ENCODE data around the gene FCGBP. TPM values are rescaled to one million over a fixed set of nuclear protein-coding genes. Genes with fewer than 3 reads are reported as not detected.

The FCGBP gene
- polyA plus RNA-seq, 1 experiment: 0.01 TPM

GRCh38 chr19:39936020-39936419, 1.6 kb upstream of the FCGBP start:
- H3K4me3 ChIP-seq (ENCODE audit: low read depth, low read length): no peak overlapping the region
- no peaks in the 10 kb centered on the region for H3K27me3 ChIP-seq (ENCODE audit: control insufficient read depth, insufficient read depth, low read length)
- ChIA-PET CTCF (no interaction called here), POLR2A (no interaction called here)
- DNase-seq (ENCODE audit: low read depth): no peak
- no peaks in the 10 kb centered on the region for H3K36me3 ChIP-seq (ENCODE audit: control insufficient read depth, insufficient read depth, low read length)
- TF ChIP-seq CTCF (IDR thresholded peaks at IDR 0.05; ENCODE audit: insufficient read depth, low read depth, low read length): no peak

- Histone ChIP-seq H3K4me3 (ENCODE audit: low read depth, low read length) (no peak overlapping the region), H3K36me3 (ENCODE audit: control insufficient read depth, insufficient read depth, low read length) (no peaks in the 10 kb centered on the region), H3K27me3 (ENCODE audit: control insufficient read depth, insufficient read depth, low read length) (no peaks in the 10 kb centered on the region)
- DNase-seq (ENCODE audit: low read depth): no peak
- TF ChIP-seq CTCF (IDR thresholded peaks at IDR 0.05; ENCODE audit: insufficient read depth, low read depth, low read length): no peak
- CTCF ChIA-PET: no interaction called here
- POLR2A ChIA-PET: no interaction called here
Measured at GRCh38 chr19:39935364-39935661, 879 bp upstream of the FCGBP start.

- Histone ChIP-seq H3K4me3 (ENCODE audit: low read depth, low read length) (no peak overlapping the region), H3K27me3 (ENCODE audit: control insufficient read depth, insufficient read depth, low read length) (no peaks in the 10 kb centered on the region), H3K36me3 (ENCODE audit: control insufficient read depth, insufficient read depth, low read length) (no peaks in the 10 kb centered on the region)
- DNase-seq (ENCODE audit: low read depth): no peak
- TF ChIP-seq CTCF (IDR thresholded peaks at IDR 0.05; ENCODE audit: insufficient read depth, low read depth, low read length): no peak
- POLR2A ChIA-PET: no interaction called here
- CTCF ChIA-PET: no interaction called here
Measured at GRCh38 chr19:39929750-39930149, 4.7 kb downstream of the FCGBP start.

- Histone ChIP-seq H3K4me3 (ENCODE audit: low read depth, low read length) (no peak overlapping the region), H3K36me3 (ENCODE audit: control insufficient read depth, insufficient read depth, low read length) (no peaks in the 10 kb centered on the region), H3K27me3 (ENCODE audit: control insufficient read depth, insufficient read depth, low read length) (no peaks in the 10 kb centered on the region)
- POLR2A ChIA-PET: no interaction called here
- CTCF ChIA-PET: no interaction called here
- no peak for TF ChIP-seq CTCF (IDR thresholded peaks at IDR 0.05; ENCODE audit: insufficient read depth, low read depth, low read length)
- no peak for DNase-seq (ENCODE audit: low read depth)
Measured at GRCh38 chr19:39928357-39928725, 6.1 kb downstream of the FCGBP start.

- Histone ChIP-seq H3K4me3 (ENCODE audit: low read depth, low read length) (no peak overlapping the region), H3K36me3 (ENCODE audit: control insufficient read depth, insufficient read depth, low read length) (no peaks in the 10 kb centered on the region), H3K27me3 (ENCODE audit: control insufficient read depth, insufficient read depth, low read length) (no peaks in the 10 kb centered on the region)
- no peak for DNase-seq (ENCODE audit: low read depth)
- no peak for TF ChIP-seq CTCF (IDR thresholded peaks at IDR 0.05; ENCODE audit: insufficient read depth, low read depth, low read length)
- ChIA-PET CTCF (no interaction called here), POLR2A (no interaction called here)
Measured at GRCh38 chr19:39927524-39928356, 6.7 kb downstream of the FCGBP start.

Measured in BJ (cell line).